ENCODE measurements around the gene NAV3.

DNA sequence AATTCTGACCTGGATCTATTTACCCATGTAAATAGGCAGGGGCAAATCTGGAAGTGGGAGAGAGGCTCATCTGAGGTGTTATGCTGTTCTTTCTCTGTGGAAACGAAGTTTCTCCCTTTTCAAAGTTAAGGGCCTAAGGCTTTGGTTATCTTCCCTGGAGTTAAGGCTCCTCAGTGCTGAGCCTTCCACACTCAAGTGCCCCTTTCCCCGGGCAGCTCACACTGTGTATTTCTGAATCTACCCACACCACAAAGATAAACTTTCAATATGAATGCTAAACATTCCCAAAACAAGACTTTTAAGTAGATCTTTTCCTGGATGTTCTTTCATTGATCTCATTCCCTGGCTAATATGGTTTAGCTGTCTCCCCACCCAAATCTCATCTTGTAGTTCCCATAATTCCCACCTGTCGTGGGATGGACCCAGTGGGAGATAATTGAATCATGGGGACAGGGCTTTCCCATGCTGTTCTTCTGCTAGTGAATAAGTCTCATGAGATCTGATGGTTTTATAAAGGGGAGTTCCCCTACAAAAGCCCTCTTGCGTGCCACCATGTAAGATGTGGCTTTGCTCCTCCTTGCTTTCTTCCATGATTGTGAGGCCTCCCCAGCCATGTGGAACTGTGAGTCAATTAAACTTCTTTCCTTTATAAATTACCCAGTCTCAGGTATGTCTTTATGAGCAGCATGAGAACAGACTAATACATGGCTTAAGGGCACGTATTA lies 251.1 kb downstream of the NAV3 start:
- TF ChIP-seq YY1 (IDR thresholded peaks at IDR 0.05; ENCODE audit: insufficient read depth, insufficient read length): no peak
- no peak for TF ChIP-seq ZNF274 (IDR thresholded peaks at IDR 0.05; ENCODE audit: low read depth, low read length)
- TF ChIP-seq SUZ12 (IDR thresholded peaks at IDR 0.05; ENCODE audit: extremely low read depth, insufficient read depth, insufficient read length): no peak

All from NT2/D1 (cell line).